PC-3 (cell line): ENCODE results near the gene PKD1L1.

Experiments used
- CTCF ChIP-seq: fragments of 300-600 bp; sonication (generic); conservative IDR thresholded peaks from 2 replicates; pipeline ENCODE4 v1.5.1; 2017; ENCODE audit warnings: antibody characterized with exemption, low read depth, mild to moderate bottlenecking, low read length
- EZH2 ChIP-seq: fragments of 300-600 bp; sonication (generic); IDR thresholded peaks from one replicate; pipeline ENCODE4 v1.6.1; 2017; ENCODE audit warnings: antibody characterized with exemption, mild to moderate bottlenecking, low read length; ENCODE audit not compliant: unreplicated experiment
- EZH2phosphoT487 ChIP-seq: fragments of 300-600 bp; sonication (generic); IDR thresholded peaks from 2 replicates; pipeline ENCODE4 v1.6.1; 2018; ENCODE audit warnings: mild to moderate bottlenecking, antibody characterized with exemption, low read length, borderline replicate concordance

GRCh38 chr7:47772492-47772891 lies 175.8 kb downstream of the PKD1L1 start:
- TF ChIP-seq CTCF (no peak), EZH2 (no peak), EZH2phosphoT487 (no peak)
